ENCODE measurements around the gene CPSF4. TPM values are rescaled to one million over a fixed set of nuclear protein-coding genes. Genes with fewer than 3 reads are reported as not detected.

CPSF4 gene
- total RNA-seq, 1 donor from 2014 or later = 38.0 TPM

DNA sequence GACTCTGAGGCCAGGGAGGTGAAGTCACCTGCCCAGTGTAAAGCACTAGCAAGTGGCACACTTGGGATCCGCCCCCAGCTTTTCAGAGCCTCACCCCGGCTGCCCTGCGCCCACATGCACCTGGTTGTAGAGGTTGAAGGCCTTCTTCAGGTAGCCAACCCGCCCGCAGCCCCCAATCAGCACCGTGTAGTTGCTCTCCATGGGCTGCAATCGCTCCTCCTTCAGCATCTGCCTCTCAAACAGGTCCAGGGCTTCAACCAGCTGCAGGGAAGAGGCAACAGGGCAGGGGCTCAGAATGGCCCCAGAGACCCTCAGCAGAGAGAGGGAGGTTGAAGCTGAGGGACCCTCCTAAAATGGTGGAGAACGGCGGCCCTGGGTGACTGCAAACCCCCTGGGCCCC is 5.6 kb upstream of the CPSF4 start:
- ATAC-seq (no peak), DNase-seq (ENCODE audit: low spot score) (no peak)
- intact Hi-C loops (cut with DNase I) = no loop called here

GRCh38 chr7:99437946-99438572 is 684 bp upstream of the CPSF4 start:
- ATAC-seq (peak; percentile 48), DNase-seq (ENCODE audit: low spot score) (no peak)
- intact Hi-C loops (cut with DNase I) = no loop called here

- DNase-seq (ENCODE audit: low spot score) (no peak), ATAC-seq (no peak)
- intact Hi-C loops (cut with DNase I) = no loop called here
Measured at GRCh38 chr7:99440195-99440594, 1.5 kb downstream of the CPSF4 start.

- ATAC-seq (no peak), DNase-seq (ENCODE audit: low spot score) (no peak)
- intact Hi-C loops (cut with DNase I) = no loop called here
Measured at GRCh38 chr7:99446096-99446495, 7.4 kb downstream of the CPSF4 start.

- ATAC-seq (no peak), DNase-seq (ENCODE audit: low spot score) (no peak)
- intact Hi-C loops (cut with DNase I) = no loop called here
Measured at GRCh38 chr7:99447943-99448342, 9.2 kb downstream of the CPSF4 start.

DNA sequence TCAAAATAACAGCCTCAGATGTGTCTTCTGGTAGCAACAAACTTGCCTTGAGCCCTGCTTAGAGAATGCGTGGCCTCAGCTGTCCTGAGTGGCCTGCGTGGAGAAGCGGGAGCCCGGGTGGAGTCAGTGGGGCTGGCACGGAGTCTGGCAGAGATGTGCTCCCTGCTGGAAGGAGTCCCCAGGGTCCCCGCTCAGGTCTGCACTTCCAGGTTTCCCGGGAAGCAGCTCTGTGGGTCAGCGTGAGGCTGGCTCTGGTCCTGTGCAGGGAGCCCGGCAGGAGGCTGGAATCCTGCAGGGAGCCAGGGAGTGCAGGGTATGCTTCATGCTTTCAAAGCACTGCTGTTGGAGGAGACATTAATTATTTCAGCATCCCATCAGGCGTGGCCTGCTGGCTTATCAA is 10.1 kb downstream of the CPSF4 start:
- intact Hi-C loops (cut with DNase I) = no loop called here
- ATAC-seq = no peak
- DNase-seq (ENCODE audit: low spot score) = no peak

DNA sequence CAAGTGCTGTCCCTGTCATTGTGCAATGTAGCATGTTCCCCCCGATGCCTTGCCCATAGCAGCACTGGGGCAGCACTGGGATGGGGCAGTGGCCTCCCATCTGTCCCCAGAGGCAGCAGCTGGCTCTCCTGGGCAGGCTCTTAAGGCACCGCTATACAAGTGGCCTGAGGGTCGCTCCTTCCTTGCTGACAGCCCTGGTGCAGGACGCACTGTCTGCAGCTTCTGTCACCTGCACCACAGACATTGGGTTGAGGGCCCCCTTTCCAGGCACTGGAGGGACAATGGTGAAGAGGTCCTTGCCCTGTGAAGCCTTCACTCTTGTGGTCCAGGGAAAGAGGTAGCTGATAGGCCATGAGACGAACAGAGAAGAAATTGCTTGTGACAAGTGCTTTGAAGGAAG is 10.6 kb downstream of the CPSF4 start:
- DNase-seq (ENCODE audit: low spot score) = no peak
- intact Hi-C loops (cut with DNase I) = no loop called here
- no peak for ATAC-seq

- intact Hi-C loops (cut with DNase I) = no loop called here
- ATAC-seq = no peak
- DNase-seq (ENCODE audit: low spot score) = no peak
Measured at GRCh38 chr7:99451936-99452335, 13.2 kb downstream of the CPSF4 start.

GRCh38 chr7:99452541-99452940 is 13.8 kb downstream of the CPSF4 start:
- intact Hi-C loops (cut with DNase I) = no loop called here
- DNase-seq (ENCODE audit: low spot score) = no peak
- no peak for ATAC-seq

GRCh38 chr7:99453105-99453504 is 14.4 kb downstream of the CPSF4 start:
- intact Hi-C loops (cut with DNase I) = no loop called here
- ATAC-seq (no peak), DNase-seq (ENCODE audit: low spot score) (no peak)

GRCh38 chr7:99455874-99456273 is 17.1 kb downstream of the CPSF4 start:
- ATAC-seq = no peak
- DNase-seq (ENCODE audit: low spot score) = no peak
- intact Hi-C loops (cut with DNase I) = no loop called here

- no peak for DNase-seq (ENCODE audit: low spot score)
- ATAC-seq = no peak
- intact Hi-C loops (cut with DNase I) = no loop called here
Measured at GRCh38 chr7:99456288-99456687, 17.5 kb downstream of the CPSF4 start.

- no peak for DNase-seq (ENCODE audit: low spot score)
- intact Hi-C loops (cut with DNase I) = no loop called here
- no peak for ATAC-seq
Measured at GRCh38 chr7:99457050-99457649, 18.4 kb downstream of the CPSF4 start.

DNA sequence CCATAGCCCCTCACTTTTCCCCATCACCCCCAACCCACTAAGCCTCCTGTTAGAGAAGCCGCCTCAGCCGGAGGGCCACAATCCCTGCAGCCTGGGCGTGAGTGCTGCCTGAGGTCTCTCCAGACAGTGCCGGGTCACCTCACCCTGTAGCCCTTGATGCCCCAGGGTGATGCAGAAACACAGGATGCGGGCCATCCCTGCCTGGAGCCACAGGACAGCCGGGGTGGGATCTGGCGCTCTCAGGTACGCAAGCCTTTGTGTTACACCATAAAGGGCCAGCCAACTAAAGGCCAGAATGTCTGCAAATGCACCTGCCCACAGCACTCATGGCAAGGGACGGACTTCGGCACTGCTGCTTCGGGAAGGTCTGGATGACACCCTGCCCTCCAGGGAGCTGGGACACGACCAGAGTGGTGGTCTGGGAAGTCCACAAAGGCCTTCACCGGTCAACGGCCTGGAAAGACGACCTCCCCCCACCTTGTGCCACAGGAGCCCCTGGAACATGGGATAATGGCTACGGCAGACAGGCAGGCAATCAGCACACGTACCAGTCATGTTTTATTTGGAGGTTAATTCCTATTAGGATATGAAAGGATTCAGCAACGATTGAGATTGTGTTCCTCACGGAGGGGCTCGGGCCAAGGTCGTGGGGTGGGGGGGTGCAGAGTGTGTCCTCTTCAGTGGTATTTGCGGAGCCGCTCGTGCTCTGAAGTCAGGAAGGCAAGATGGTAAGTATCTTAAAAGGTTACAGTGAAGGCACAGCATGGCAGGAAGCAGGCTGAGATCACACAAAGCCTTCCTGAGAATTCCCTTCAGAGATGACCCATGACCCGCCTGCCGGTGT is 19.1 kb downstream of the CPSF4 start:
- no peak for DNase-seq (ENCODE audit: low spot score)
- intact Hi-C loops (cut with DNase I) = no loop called here
- ATAC-seq = peak; percentile 12

GRCh38 chr7:99459087-99459486 is 20.3 kb downstream of the CPSF4 start:
- DNase-seq (ENCODE audit: low spot score) = no peak
- intact Hi-C loops (cut with DNase I) = no loop called here

GRCh38 chr7:99460651-99461050 is 21.9 kb downstream of the CPSF4 start:
- intact Hi-C loops (cut with DNase I) = no loop called here
- DNase-seq (ENCODE audit: low spot score) = no peak
- no peak for ATAC-seq

More at GRCh38 chr7:99459087-99459486, 20.3 kb downstream of the CPSF4 start:
- no peak for ATAC-seq

DNA sequence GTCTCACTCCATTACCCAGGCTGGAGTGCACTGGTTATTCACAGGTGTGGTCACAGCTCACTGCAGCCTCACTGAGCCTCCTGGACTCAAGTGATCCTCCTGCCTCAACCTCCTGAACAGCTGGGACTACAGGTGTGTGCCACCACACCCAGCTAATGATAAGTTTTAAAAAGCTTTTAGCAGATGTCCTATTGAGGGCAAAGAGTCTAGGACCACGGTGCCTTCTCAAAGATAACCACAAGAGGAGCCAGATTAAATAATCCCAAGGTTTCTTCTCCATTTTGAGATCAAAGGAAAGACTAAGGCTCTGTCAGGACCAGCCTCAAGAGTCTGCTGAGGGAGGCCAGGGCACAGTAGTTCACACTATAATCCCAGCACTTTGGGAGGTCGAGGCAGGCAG is 22.5 kb downstream of the CPSF4 start:
- no peak for ATAC-seq
- intact Hi-C loops (cut with DNase I) = no loop called here

DNA sequence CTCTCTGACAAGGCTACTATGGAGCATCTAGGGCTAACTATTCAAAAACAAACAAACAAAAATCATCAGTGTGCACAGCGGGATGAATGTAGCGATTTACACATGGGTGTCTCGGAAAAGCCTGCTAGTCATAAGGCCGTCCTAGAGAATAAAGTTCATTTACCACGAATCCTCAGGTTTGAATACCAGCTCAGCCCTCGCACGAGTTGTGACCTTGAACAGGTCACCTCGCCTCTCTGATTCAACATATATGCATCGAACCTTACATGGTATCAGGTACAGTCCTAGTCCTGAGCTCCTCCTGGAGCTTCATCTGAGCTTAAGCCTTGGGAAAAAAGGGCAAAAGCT is 26.7 kb downstream of the CPSF4 start:
- intact Hi-C loops (cut with DNase I) = no loop called here
- DNase-seq (ENCODE audit: low spot score) (no peak), ATAC-seq (no peak)

More for the DNA sequence above, 22.5 kb downstream of the CPSF4 start:
- no peak for DNase-seq (ENCODE audit: low spot score)

DNA sequence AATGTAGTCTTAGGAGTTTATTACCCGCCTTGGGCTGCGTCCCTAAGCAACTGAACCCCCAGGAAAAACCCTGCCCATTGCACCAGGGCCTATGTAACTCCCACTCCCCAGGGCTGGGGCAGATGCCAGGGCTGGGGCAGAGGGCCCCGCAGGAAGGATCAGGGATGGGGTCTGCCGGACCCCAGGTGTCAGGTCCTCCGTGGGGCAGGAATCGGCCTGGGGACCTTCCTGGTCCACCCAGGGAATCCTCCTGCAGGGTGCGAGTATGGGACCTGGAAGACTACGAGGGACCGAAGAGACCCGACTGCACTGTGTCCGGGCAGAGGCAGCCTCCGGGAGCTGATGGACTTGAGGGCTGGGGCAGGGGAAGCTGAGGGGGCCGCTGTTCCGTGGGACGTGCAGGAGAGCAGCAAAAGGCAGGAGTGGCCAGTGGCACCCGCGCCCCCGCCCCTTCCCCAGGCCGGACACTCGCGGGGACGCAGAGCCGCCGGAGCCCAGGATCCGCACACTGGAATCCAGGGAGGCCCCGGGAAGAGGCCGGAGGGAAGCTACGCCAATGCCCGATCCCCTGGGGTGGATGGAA is 29.7 kb downstream of the CPSF4 start:
- no peak for ATAC-seq
- intact Hi-C loops (cut with DNase I) = no loop called here
- DNase-seq (ENCODE audit: low spot score) = no peak
